GM18502 (cell line): ENCODE measurements around the gene EFCAB6.

Experiments
- ATAC-seq: cut with Tn5 transposase; IDR thresholded peaks from one replicate; pipeline ENCODE4 v1.9.1; 2021; ENCODE audit warnings: mild to moderate bottlenecking; ENCODE audit not compliant: unreplicated experiment, poor library complexity

EFCAB6 gene

GRCh38 chr22:43535741-43536140 lies 276.4 kb downstream of the EFCAB6 start:
- no peak for ATAC-seq

- no peak for ATAC-seq
Measured at GRCh38 chr22:43535336-43535735, 276.8 kb downstream of the EFCAB6 start.

GRCh38 chr22:43534916-43535315 lies 277.2 kb downstream of the EFCAB6 start:
- no peak for ATAC-seq

GRCh38 chr22:43533656-43534428 lies 278.3 kb downstream of the EFCAB6 start:
- ATAC-seq, result no peak

- no peak for ATAC-seq
Measured at GRCh38 chr22:43533156-43533530, 279.0 kb downstream of the EFCAB6 start.

GRCh38 chr22:43532301-43533155 lies 279.6 kb downstream of the EFCAB6 start:
- ATAC-seq, result no peak

- ATAC-seq, result no peak
Measured at GRCh38 chr22:43531651-43532050, 280.5 kb downstream of the EFCAB6 start.

GRCh38 chr22:43530349-43531201 lies 281.5 kb downstream of the EFCAB6 start:
- ATAC-seq, result no peak

- ATAC-seq, result no peak
Measured at GRCh38 chr22:43529934-43530333, 282.2 kb downstream of the EFCAB6 start.

- ATAC-seq, result no peak
Measured at GRCh38 chr22:43529461-43529860, 282.6 kb downstream of the EFCAB6 start.

- ATAC-seq, result no peak
Measured at GRCh38 chr22:43528601-43529360, 283.3 kb downstream of the EFCAB6 start.

- ATAC-seq, result no peak
Measured at GRCh38 chr22:43526946-43527345, 285.2 kb downstream of the EFCAB6 start.

- ATAC-seq, result no peak
Measured at GRCh38 chr22:43526117-43526655, 285.9 kb downstream of the EFCAB6 start.

GRCh38 chr22:43521716-43522115 lies 290.4 kb downstream of the EFCAB6 start:
- ATAC-seq, result no peak

- ATAC-seq, result no peak
Measured at GRCh38 chr22:43520632-43521039, 291.5 kb downstream of the EFCAB6 start.

GRCh38 chr22:43516996-43517635 lies 295.0 kb downstream of the EFCAB6 start:
- ATAC-seq, result no peak

- no peak for ATAC-seq
Measured at GRCh38 chr22:43516386-43516785, 295.7 kb downstream of the EFCAB6 start.

GRCh38 chr22:43515902-43516301 lies 296.2 kb downstream of the EFCAB6 start:
- no peak for ATAC-seq

GRCh38 chr22:43515411-43515810 lies 296.7 kb downstream of the EFCAB6 start:
- ATAC-seq, result no peak
